ENCODE data around the gene TBC1D21.
A peak's percentile ranks its signal among the peaks of the same experiment; 100 is the strongest.

Gene TBC1D21

DNA sequence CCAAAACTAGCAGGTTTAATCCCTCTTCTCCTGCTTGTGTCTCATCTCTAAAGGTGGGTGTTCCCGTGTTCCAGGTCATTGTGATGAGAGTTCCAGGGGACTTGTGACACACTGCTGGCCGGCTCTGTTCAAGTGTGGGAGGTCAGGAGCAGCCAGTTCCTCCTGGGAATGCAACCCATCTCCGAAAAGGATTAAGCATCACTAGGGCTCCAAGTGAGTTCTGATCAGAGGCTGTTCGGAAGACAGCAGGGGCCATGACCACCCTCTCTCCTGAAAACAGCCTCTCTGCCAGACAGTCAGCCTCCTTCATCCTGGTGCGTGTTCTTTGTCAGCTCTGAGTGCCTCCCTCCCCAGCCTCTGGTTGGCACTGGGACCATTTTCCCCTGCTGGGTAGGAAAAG, at the start of gene TBC1D21:
TBC1D21 (plus strand) TSS at position 109 of the 400 bp plus-strand sequence; CDS start at position 255, 146 bp downstream.
- DNase-seq (ENCODE audit: low read depth in 3 of 3, low spot score in 1 of 3) = no peak

DNA sequence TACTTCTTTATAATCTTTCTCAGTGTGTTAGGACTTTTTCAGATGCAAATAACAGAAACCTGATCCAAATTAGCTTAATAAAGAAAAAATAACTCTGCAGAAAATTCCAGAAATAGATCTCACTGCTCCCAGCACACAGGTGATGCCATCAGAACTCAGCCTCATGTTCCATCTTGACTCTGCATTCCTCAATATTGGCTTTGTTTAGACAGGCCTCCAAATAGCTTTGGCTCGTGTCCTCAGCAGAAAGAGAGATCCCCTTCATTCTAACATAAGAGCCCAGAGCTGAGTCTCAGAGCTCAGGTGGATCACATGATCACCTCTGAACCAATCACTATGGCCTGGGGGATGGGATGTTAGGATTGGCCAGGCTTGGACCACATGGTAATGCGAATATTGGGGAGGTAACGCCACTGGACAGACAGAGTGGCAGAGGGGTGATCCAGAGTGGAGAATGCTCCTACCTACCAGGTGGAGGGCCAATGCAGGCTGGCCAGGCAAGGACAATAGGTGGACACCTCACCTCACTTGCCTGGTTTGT, 46.6 kb upstream of the TBC1D21 start:
- DNase-seq (ENCODE audit: low read depth in 3 of 3, low spot score in 1 of 3) = no peak

DNA sequence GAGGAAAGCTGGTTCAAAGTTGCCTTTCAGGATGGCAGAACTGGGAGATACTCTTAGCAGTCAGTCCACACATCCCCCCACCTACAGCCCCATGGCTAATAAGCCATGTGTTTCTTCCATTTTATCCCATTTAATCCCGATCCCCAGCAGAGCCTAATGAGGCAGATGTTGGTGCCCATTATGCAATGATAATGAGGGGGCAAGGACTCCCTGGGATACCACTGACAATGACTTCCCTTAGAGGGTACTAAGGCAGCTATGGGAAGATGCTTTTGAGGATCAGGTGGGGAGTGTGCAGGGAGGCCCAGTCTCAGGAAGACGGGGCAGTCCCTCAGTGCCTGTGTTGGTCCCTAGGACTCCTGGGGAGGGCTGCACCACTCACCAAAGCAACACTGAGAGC, 43.8 kb upstream of the TBC1D21 start:
- no peak for DNase-seq (ENCODE audit: low read depth in 3 of 3, low spot score in 1 of 3)

DNA sequence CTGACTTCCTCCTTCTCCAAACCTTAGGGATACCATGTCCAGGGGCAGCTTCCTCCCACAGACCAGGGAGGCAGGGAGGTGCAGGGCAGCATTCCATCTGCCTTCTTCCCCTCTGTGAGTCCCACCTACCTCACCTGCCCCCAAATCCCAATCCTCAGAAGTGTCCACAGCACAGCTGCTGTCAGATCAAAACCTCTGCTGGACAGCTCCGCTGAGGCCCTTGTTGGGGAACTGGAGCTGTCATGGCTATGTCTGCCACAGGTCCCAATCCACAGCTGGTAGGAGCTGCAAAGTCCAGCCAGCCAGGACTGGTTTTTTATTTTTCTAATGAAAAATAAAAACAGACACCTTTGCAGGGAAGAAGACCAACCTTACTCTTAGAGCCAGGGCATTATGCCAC, 40.7 kb upstream of the TBC1D21 start:
- no peak for DNase-seq (ENCODE audit: low read depth in 3 of 3, low spot score in 1 of 3)

- no peak for DNase-seq (ENCODE audit: low read depth in 3 of 3, low spot score in 1 of 3)
Observed at GRCh38 chr15:73836845-73837244, 36.5 kb upstream of the TBC1D21 start.

DNA sequence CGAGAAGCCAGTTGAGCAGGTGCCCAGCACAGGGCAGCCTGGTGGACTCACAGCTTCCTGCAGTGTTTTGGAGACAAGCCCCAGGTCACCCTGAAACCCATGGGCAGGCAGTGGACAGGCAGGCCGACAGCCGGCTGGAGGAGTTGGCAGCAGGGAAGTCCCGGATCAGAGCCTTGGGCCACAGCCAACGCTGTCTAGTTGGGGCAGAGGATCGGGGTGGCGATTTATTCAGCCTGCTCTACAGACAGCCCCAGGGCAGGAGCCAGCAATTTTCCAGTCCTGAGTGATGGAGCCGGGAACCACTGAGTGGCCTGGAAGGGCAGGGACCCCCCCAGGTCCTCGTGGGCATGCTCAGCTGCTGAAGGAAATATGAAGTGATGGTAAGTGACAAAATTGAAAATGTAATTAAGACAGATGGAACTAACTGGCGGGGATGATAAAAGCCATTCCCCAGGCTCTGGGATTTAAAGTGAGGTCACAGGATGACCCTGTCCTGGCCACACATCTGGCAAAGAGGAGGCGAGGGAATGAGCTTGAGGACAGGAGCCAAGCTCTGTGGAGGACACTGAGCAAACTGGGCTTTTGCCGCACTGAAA, 34.4 kb upstream of the TBC1D21 start:
- no peak for DNase-seq (ENCODE audit: low read depth in 3 of 3, low spot score in 1 of 3)

DNA sequence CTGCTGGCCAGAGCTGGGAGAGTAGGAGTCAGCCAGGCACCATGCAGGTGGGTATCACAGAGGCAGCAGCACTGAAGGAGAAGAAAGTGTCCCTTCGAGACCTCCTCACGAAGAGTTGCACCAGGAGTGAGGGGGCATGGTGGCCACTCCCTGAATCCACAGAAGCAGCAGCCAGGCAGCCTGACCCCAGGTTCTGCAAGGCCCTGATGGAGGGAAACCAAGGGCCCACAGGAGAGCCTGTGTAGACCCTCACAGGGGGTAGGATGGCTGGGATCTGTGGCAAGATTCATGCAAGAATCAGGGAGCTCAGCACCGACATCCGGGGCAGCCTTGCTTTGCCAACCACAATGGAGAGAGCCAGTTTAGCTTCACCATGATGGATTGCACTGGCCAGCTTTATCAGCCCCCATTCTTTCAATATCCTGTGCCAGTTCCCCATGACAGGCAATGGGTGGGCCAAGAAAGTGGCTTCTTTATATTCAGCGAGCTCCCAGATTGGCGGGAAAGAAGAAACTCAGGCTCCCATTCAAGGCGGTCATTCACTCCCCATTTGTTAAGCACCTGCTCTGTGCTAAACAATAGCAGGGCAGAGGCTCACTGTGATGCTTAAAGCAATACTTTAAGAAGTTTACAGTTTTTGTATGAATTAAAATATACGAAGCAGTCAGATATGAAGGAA, 33.5 kb upstream of the TBC1D21 start:
- DNase-seq (ENCODE audit: low read depth in 3 of 3, low spot score in 1 of 3) = no peak

DNA sequence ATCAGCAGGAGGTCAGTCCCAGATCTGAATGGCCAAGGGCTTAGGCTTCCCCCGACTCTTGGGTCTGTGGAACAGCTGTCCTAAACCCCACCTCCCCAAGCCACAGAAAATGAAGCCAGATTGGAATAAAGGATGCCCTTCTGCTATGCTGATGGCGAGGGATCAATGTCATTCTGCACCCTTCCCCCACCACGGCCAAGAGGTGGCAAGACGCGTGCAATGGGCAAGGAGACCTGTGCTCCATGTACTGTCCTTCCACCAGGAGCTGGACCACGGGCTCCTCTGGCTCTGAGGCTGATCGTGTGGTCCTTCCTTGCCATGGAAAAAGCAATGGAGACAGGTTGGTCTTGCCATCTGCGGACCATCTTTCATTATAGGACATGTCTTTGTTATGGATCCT, 32.6 kb upstream of the TBC1D21 start:
- DNase-seq (ENCODE audit: low read depth in 3 of 3, low spot score in 1 of 3) = no peak

DNA sequence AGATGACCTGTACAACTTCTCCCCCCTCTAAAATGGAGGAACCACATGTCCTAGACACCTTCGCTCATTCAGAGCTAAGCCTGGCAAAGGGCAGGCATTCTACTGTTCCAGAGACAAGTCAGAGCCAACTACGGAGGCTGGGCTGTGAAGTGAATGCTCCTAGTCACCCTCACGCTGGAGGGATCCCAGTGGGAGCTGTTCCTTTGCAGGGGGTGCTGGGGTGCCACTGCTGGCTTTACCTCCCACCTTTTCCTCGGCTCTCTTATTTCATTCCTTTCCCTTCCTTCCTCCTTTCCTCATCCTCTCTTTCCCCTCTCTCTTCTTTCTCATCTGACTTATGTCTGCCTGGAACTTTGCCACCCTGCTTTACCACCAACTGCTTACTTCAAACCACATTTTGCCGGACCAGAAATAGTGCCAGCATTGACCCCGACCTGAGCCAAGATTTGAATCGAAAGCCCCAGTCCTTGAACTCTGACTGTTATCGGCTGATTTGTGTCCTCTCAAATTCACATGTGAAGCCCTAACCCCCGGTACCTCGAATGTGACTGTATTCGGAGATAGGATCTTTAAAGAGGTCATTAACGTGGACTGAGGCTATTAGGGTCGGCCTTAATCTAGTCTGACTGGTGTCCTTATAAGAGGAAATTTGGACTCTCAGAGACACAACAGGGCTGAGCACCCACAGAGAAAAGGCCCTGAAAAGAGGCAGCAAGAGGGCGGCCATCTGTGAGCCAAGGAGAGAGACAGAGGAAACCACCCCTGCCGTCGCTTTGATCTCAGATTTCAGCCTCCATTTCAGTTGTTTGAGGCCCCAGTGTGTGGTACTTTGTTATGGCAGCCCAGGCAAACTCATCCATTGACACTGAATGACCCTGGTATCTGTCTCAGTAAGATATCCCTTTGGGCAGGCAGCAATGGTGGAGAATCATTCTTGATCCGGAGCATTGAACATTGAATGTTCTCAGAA, 31.3 kb upstream of the TBC1D21 start:
- DNase-seq (ENCODE audit: low read depth in 3 of 3, low spot score in 1 of 3) = no peak

DNA sequence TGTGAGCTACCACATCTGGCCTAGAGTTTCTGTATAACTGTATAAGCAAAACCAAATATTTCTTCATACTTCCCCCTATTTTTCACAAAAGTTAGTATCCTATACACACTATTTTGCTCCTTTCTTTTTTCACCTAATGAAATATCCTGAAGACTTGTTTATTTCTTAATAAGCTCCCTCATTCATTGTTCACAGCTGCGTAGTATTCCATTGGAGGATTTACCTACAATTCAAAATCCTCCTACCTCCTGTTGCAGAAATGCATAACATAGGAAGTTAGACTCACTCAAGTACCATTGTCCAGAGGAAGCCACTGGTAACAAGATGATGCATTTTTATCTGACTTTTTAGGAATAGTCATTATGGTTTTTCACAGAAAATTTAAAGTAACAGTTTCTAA, 29.6 kb upstream of the TBC1D21 start:
- DNase-seq (ENCODE audit: low read depth in 3 of 3, low spot score in 1 of 3) = no peak

DNA sequence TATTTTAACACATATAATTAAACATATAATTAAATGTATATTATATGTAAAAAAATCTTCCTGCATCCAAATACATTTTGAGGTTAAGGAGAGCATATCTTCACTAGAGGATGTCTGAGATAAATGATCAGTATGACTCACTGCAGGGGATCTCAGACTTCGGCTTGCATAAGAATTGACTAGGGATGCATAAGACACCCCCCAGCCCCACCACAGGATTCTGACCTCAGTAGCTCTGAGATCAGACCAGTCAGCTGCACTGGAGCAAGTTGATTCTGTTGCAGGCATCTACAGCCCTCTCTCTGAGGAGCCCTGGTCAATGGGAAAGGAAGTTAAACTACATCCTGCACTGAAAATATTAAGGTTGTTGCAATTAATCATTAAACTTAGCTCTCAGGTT, 29.0 kb upstream of the TBC1D21 start:
- DNase-seq (ENCODE audit: low read depth in 3 of 3, low spot score in 1 of 3) = no peak

DNA sequence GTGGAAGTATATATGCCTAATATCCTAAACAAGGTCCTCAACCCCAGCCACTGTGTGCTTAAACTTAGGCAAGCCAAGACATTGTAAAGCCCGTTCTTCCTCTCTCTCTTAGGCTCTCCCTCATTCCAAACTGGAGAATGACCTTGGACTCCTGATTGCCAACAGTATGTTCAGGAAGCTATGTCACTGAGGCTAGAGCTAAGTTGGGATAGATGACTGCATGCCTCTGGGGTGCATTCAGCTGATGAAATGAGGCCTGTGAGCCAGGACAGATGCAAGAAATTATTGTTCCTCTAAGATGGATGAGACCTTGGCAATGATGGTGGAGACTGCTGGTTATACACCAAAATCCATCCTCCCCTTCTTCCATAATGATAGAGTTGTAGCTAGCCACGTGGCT, 27.9 kb upstream of the TBC1D21 start:
- DNase-seq (ENCODE audit: low read depth in 3 of 3, low spot score in 1 of 3) = no peak

DNA sequence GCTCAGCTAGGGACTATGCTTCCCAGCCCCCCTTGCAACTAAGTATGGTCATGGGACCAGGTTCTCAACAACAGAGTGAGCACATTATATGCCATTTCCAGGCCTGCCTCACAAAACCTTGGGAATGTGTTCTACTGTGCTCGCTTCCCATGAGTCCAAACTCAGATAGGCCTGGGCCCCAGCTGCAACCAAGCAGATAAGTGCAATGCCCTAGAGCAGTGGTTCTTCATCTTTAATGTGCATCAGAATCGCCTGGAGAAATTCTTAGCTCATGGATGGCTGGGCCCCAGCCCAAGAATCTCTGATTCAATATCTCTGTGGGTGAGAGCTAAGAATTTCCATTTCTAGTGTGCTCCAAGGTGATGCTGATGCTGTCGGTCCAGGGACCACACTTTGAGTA, 27.5 kb upstream of the TBC1D21 start:
- no peak for DNase-seq (ENCODE audit: low read depth in 3 of 3, low spot score in 1 of 3)

GRCh38 chr15:73849641-73850040, 23.7 kb upstream of the TBC1D21 start:
- DNase-seq (ENCODE audit: low read depth in 3 of 3, low spot score in 1 of 3) = no peak

GRCh38 chr15:73850228-73850627, 23.1 kb upstream of the TBC1D21 start:
- no peak for DNase-seq (ENCODE audit: low read depth in 3 of 3, low spot score in 1 of 3)

DNA sequence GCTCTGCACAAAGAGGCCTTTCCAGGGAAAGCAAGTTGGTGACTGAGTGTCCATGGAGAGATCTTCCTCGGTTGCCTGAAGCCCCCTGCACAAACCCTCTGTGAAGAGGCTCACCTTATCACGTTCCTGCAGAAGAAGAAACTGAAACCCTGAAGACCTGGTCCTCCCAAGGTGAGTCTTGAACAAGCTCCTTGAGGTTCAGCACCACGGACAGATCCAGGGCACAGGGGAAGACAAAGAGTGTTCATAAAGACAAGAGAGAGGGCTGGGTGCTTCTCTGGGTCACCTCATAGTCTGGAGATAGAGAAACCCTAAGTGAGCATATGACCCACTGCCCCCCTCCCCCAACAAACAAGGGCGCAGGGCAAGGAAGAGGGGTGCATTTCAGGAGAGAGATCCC, 21.7 kb upstream of the TBC1D21 start:
- DNase-seq (ENCODE audit: low read depth in 3 of 3, low spot score in 1 of 3) = peak in 1 of 3 donors; percentile 18

DNA sequence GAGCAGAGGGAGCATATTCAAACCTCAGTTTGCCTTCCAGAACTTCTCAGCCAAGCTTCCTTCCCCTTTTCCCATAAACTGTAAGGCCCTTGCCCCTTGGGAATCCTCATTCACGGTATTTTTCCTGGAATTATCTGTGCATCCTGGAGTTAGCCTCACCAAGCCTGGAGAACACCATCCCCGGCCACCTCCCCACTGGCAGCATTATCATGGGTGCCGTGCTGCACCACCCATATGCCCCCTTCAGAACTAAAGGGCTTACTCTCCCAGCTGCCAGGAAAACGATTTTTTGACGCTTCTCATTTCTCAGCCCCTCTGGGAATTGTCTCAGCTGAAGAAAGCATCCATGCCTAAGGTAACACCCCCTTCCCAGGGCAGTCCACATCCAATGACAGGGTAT, 20.9 kb upstream of the TBC1D21 start:
- DNase-seq (ENCODE audit: low read depth in 3 of 3, low spot score in 1 of 3) = no peak

GRCh38 chr15:73854265-73854664, 19.1 kb upstream of the TBC1D21 start:
- DNase-seq (ENCODE audit: low read depth in 3 of 3, low spot score in 1 of 3) = no peak

DNA sequence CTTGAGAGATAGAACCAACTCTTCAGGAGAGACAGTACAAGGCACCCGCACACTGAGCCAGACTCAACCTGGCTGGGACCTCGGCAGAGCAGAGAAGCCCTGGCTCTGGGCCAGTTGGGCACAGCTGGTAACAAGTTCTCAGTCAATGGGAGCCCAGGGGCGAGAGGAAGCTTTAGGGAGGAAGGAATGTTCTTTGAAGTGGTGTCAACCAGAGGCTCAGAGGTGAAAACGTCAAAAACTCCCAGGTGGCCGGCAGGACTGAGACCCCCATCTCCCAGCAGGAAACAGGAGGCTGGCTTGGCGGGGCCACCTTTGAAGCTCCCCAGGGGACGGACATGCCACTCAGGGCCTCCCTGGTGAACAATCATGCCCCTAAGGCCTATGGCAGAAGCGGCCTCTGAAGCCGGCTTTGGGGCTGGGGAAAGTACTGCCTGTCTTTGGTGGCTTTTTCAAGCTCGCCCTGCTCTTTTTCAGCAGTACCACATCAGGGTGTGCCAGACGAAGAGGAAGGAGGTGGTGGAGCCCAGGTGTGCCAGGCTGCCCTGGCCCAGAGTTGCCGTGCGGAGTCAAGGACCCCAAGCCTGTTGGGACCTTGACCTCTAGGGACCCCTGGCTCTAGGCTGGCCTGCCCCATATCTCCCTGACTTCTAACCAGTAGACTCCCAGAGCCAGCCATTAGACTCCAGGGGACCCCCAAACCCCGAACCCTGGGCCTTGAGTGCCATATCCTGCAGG, 16.7 kb upstream of the TBC1D21 start:
- no peak for DNase-seq (ENCODE audit: low read depth in 3 of 3, low spot score in 1 of 3)

GRCh38 chr15:73857193-73857920, 16.0 kb upstream of the TBC1D21 start:
- DNase-seq (ENCODE audit: low read depth in 3 of 3, low spot score in 1 of 3) = no peak
